B cell (primary cell): ENCODE measurements around the gene PRCC. TPM values are rescaled to one million over a fixed set of nuclear protein-coding genes. Genes with fewer than 3 reads are reported as not detected.

ENCODE experiments used
- ATAC-seq: fragments of 200-7000 bp; cut with Tn5 transposase; one replicate; pipeline ENCODE4 v1.10.0; 2021; ENCODE audit warnings: low read depth, mild to moderate bottlenecking, moderate number of reproducible peaks, moderate library complexity
- CTCF ChIA-PET: fragments of 350-600 bp; sonication (Branson Sonifier 250); formaldehyde crosslinking; loops from one replicate; lab custom pipeline; 2021; ENCODE audit warnings: antibody characterized with exemption, inconsistent platforms; lab: Charles Lee
- POLR2A ChIA-PET: fragments of 350-600 bp; sonication (Branson Sonifier 250); formaldehyde crosslinking; loops from one replicate; lab custom pipeline; 2021; ENCODE audit warnings: antibody characterized with exemption; lab: Charles Lee
- DNase-seq: peaks from one replicate; pipeline ENCODE4 v3.0.0; 2013
- H2AFZ ChIP-seq: 2 replicates; pipeline ENCODE4 v1.6.1; 2012; ENCODE audit warnings: mild to moderate bottlenecking, low read depth, low read length; ENCODE audit not compliant: insufficient read depth, poor library complexity, severe bottlenecking
- H3K27ac ChIP-seq, 2 donors: 1 replicate in 1 of 2; 2 replicates in 1 of 2; pipeline ENCODE4 v1.5.1; 2012 to 2013; ENCODE audit warnings: low read length in 2 of 2, mild to moderate bottlenecking in 2 of 2, moderate library complexity in 1 of 2
- H3K27me3 ChIP-seq, 4 experiments: fragments of 200-600 bp in 1 of 4; sonication (generic) in 1 of 4; replicated peaks in 1 of 4; 1 replicate in 2 of 4; 2 replicates in 2 of 4; pipeline versions ENCODE4 v1.6.1 to v1.7.0; 2013 to 2016; ENCODE audit warnings: low read length in 3 of 4, mild to moderate bottlenecking in 2 of 4, mixed read lengths in 1 of 4, moderate library complexity in 1 of 4; ENCODE audit not compliant: insufficient read depth in 4 of 4, control insufficient read depth in 3 of 4; ENCODE audit errors: control extremely low read depth in 1 of 4
- H3K36me3 ChIP-seq, 2 experiments: replicated peaks in 1 of 2; 1 replicate in 1 of 2; 2 replicates in 1 of 2; pipeline versions ENCODE4 v1.6.1 to v1.7.1; 2013; ENCODE audit warnings: low read length in 1 of 2; ENCODE audit not compliant: insufficient read depth in 2 of 2, control insufficient read depth in 1 of 2; ENCODE audit errors: control extremely low read depth in 1 of 2, extremely low read depth in 1 of 2
- H3K4me1 ChIP-seq, 2 donors: fragments of 200-600 bp in 1 of 2; sonication (generic) in 1 of 2; 1 replicate in 1 of 2; 2 replicates in 1 of 2; pipeline versions ENCODE4 v1.5.1 to v1.6.1; 2013 to 2017; ENCODE audit warnings: low read length in 2 of 2; ENCODE audit not compliant: control insufficient read depth in 2 of 2, insufficient read depth in 2 of 2
- H3K4me2 ChIP-seq: replicated peaks from 2 replicates; pipeline ENCODE3; 2012; ENCODE audit warnings: mild to moderate bottlenecking, low read depth, low read length; ENCODE audit not compliant: poor library complexity, severe bottlenecking
- H3K4me3 ChIP-seq, 5 experiments: fragments of 200-600 bp in 1 of 5; sonication (generic) in 1 of 5; 1 replicate in 3 of 5; 2 replicates in 2 of 5; pipeline versions ENCODE4 v1.5.1 to v1.7.0; 2011 to 2016; ENCODE audit warnings: low read length in 4 of 5, mild to moderate bottlenecking in 4 of 5, low read depth in 2 of 5, control low read depth in 1 of 5, moderate library complexity in 1 of 5; ENCODE audit not compliant: insufficient read depth in 1 of 5; ENCODE audit errors: control extremely low read depth in 1 of 5, extremely low read depth in 1 of 5
- H3K79me2 ChIP-seq: fragments of 200-600 bp; sonication (generic); one replicate; pipeline ENCODE4 v1.6.0; 2016; ENCODE audit warnings: low read length; ENCODE audit not compliant: control insufficient read depth, insufficient read depth
- H3K9ac ChIP-seq: fragments of 200-600 bp; sonication (generic); 2 replicates; pipeline ENCODE4 v1.6.1; 2017; ENCODE audit warnings: mild to moderate bottlenecking, low read length, moderate library complexity
- H3K9me3 ChIP-seq, 3 donors: one replicate each; pipeline versions ENCODE4 v1.6.1 to v1.7.1; 2013; ENCODE audit warnings: low read length in 2 of 3; ENCODE audit not compliant: control insufficient read depth in 2 of 3, insufficient read depth in 1 of 3; ENCODE audit errors: control extremely low read depth in 1 of 3
- H4K20me1 ChIP-seq: 2 replicates; pipeline ENCODE4 v1.6.0; 2012; ENCODE audit warnings: mild to moderate bottlenecking, low read length; ENCODE audit not compliant: insufficient read depth, control insufficient read depth, poor library complexity, severe bottlenecking
- H3K27ac Mint-ChIP-seq: one replicate; pipeline ENCODE4 v1.8.0; 2021; ENCODE audit warnings: mixed read lengths
- H3K27me3 Mint-ChIP-seq: one replicate; pipeline ENCODE4 v1.8.0; 2021; ENCODE audit warnings: mixed read lengths
- H3K4me1 Mint-ChIP-seq: one replicate; pipeline ENCODE4 v1.8.0; 2021; ENCODE audit warnings: mixed read lengths
- H3K4me3 Mint-ChIP-seq: one replicate; pipeline ENCODE4 v1.8.0; 2021; ENCODE audit warnings: mixed read lengths
- H3K9me3 Mint-ChIP-seq: one replicate; pipeline ENCODE4 v1.8.0; 2022; ENCODE audit warnings: mixed read lengths; ENCODE audit not compliant: insufficient read depth
- EZH2 ChIP-seq: IDR thresholded peaks from 2 replicates; pipeline ENCODE4 v1.6.1; 2012; ENCODE audit warnings: borderline replicate concordance, low read depth, mild to moderate bottlenecking, moderate library complexity, low read length; ENCODE audit not compliant: insufficient read depth, poor library complexity, severe bottlenecking
- WGBS: methylation state at CpG from one replicate; pipeline ENCODE4 v1.1.5; 2013; ENCODE audit warnings: missing lambda C conversion rate; ENCODE audit not compliant: insufficient coverage; 5-methylcytosine and 5-hydroxymethylcytosine counted together
- intact Hi-C: fragments of 100-400 bp; cut with micrococcal nuclease; formaldehyde crosslinking; loops from one replicate; pipeline ENCODE4 v1.10.0; 2022
- polyA plus RNA-seq: library from polyadenylated mRNA; depleted of rRNA; stranded (reverse); fragments of >200 nt; gene quantifications from 2 replicates; pipeline ENCODE4 v1.2.3, GENCODE V29; 2012
- total RNA-seq, 2 donors: library from RNA; stranded (reverse); fragments of 120-200 nt in 1 of 2; gene quantifications; 1 replicate in 1 of 2; 2 replicates in 1 of 2; pipeline versions ENCODE4 v1.2.3 to v1.2.4, GENCODE V29; 2013 to 2022
- TF ChIP-seq, protein P1 (sequence below): fragments of 200-600 bp; IDR thresholded peaks from one replicate; pipeline ENCODE4 v1.8.0; 2022; ENCODE audit warnings: antibody characterized with exemption, mild to moderate bottlenecking

PRCC gene
- total and polyA plus RNA-seq, 2 donors (not counting 1 experiment from before 2014, with no cell fraction given): 55.7 to 83.4 TPM

DNA sequence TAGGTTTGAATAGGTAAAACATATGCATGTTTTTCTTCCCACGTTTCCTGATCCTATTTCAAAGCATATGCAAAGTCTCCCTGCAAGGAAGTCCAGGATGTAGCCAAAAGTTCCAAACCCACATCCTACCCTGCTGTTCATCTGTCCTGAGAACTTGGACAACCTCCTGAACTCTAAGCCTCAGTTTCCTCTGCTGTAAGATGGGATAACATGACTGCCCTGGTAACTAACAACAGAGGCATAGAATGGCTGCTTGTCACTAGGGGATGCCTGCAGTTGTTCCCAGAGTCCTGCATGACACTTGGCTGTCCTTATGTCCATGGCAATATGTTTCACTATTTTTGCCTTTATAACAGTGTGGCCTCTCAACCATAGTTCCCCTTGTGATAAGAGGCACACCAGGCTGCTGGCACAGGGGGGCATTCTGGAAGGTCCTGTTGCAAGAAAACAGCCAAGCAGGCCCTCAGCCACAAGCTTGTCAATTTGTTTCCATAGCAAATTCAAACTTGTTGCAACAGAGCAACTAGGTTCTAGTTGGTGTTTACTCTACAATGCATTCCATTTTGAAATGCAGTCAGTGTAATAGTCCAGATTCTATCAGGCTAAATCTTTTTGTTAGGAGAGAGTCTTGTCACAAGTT lies 14.4 kb upstream of the PRCC start:
- Histone ChIP-seq H3K79me2 (peaks cover 45% of the 10 kb centered on the region), H3K27ac (peak overlapping the region in 1 of 2 donors; percentile 82), H3K4me3 (peak overlapping the region in 2 of 5 experiments; percentile 72 to 95), H3K4me2 (peak overlapping the region; percentile 78), H3K36me3 (no peaks in the 10 kb centered on the region), H4K20me1 (peaks cover 12% of the 10 kb centered on the region), H3K9me3 (no peaks in the 10 kb centered on the region), H2AFZ (no peak overlapping the region), H3K9ac (peak overlapping the region; percentile 78), H3K4me1 (peaks cover 38 to 53% of the 10 kb centered on the region in 2 donors), H3K27me3 (no peaks in the 10 kb centered on the region)
- peak overlapping the region; percentile 94 for H3K27ac Mint-ChIP-seq
- ChIA-PET CTCF (interaction anchor here (1.0 to 3.2 kb wide), 4 partner anchors 12 to 65 kb away, joined by 5 to 24 read pairs (median 11); partner anchors contain the start of genes MRPL24 and PRCC), POLR2A (interaction anchor here (1.2 to 2.6 kb wide), 4 partner anchors 12 to 27 kb away, joined by 3 to 29 read pairs (median 22); partner anchors contain the start of genes ISG20L2, METTL25B, MRPL24 and PRCC)
- intact Hi-C loops: loop anchor here (5.0 kb wide), 1 partner anchor 416 kb away; the partner anchor contains the start of genes CCT3 and TSACC
- TF ChIP-seq EZH2: no peak
- TF ChIP-seq, protein P1, sequence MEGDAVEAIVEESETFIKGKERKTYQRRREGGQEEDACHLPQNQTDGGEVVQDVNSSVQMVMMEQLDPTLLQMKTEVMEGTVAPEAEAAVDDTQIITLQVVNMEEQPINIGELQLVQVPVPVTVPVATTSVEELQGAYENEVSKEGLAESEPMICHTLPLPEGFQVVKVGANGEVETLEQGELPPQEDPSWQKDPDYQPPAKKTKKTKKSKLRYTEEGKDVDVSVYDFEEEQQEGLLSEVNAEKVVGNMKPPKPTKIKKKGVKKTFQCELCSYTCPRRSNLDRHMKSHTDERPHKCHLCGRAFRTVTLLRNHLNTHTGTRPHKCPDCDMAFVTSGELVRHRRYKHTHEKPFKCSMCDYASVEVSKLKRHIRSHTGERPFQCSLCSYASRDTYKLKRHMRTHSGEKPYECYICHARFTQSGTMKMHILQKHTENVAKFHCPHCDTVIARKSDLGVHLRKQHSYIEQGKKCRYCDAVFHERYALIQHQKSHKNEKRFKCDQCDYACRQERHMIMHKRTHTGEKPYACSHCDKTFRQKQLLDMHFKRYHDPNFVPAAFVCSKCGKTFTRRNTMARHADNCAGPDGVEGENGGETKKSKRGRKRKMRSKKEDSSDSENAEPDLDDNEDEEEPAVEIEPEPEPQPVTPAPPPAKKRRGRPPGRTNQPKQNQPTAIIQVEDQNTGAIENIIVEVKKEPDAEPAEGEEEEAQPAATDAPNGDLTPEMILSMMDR: no peak
- 60% methylated on average over 1 of the region's 1 CpG for WGBS
- H3K27me3 Mint-ChIP-seq: no peaks in the 10 kb centered on the region
- peaks cover 55% of the 10 kb centered on the region for H3K4me1 Mint-ChIP-seq
- no peak for DNase-seq
- peak overlapping the region; percentile 93 for H3K4me3 Mint-ChIP-seq
- no peak for ATAC-seq
- no peaks in the 10 kb centered on the region for H3K9me3 Mint-ChIP-seq

DNA sequence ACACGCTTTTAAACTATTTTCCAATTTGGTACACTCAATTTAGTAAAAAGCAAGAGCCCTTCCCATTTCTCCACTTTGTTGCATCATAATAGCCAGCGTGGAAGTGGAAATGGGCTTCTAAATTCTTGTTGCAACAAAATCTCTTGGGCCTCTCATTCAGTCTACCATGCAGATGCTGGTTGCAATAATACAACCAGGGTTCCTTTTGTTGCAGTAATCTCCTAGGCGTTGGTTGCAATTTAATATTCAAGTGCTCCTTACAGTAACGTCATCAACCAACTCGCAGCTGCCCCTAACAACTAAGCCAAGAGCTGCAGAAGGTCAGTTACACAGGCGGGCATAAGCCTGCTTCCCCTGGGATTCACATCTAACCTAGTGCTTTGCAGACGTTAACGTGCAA lies 13.1 kb upstream of the PRCC start:
- Histone ChIP-seq H4K20me1 (peaks cover 11% of the 10 kb centered on the region), H3K4me2 (no peak overlapping the region), H3K27me3 (no peaks in the 10 kb centered on the region), H3K79me2 (peaks cover 33% of the 10 kb centered on the region), H2AFZ (no peak overlapping the region), H3K9me3 (no peaks in the 10 kb centered on the region), H3K36me3 (no peaks in the 10 kb centered on the region), H3K9ac (no peak overlapping the region), H3K4me1 (peaks cover 25 to 40% of the 10 kb centered on the region in 2 donors), H3K4me3 (no peak overlapping the region), H3K27ac (no peak overlapping the region)
- intact Hi-C loops: loop anchor here (5.0 kb wide), 1 partner anchor 417 kb away; the partner anchor contains the start of genes CCT3 and TSACC
- Mint-ChIP-seq H3K9me3 (no peaks in the 10 kb centered on the region), H3K4me1 (peaks cover 43% of the 10 kb centered on the region), H3K27me3 (no peaks in the 10 kb centered on the region), H3K4me3 (peak overlapping the region; percentile 13), H3K27ac (no peak overlapping the region)
- no peak for ATAC-seq
- no peak for TF ChIP-seq EZH2
- TF ChIP-seq, protein P1: no peak
- WGBS: 94% methylated on average over 6 of the region's 8 CpGs
- POLR2A ChIA-PET: no interaction called here
- CTCF ChIA-PET: interaction anchor here (2.7 kb wide), 1 partner anchor 28 kb away, joined by 11 read pairs; no protein-coding TSS in a partner anchor
- DNase-seq: no peak
